Lung microvascular endothelial cell (primary cell): ENCODE results near the gene PTPN2. TPM values are rescaled to one million over a fixed set of nuclear protein-coding genes. Genes with fewer than 3 reads are reported as not detected.
A peak's percentile ranks its signal among the peaks of the same experiment; 100 is the strongest.

ENCODE experiments used
- DNase-seq, 2 donors: peaks; one replicate each; pipeline versions ENCODE4 v3.0.0 to v3.0.0-alpha.2; 2010; ENCODE audit warnings: low read depth in 2 of 2
- total RNA-seq: library from RNA; depleted of rRNA; stranded (reverse); fragments of >200 nt; gene quantifications from 2 replicates; pipeline ENCODE4 v1.2.1, GENCODE V29; 2014

PTPN2 gene
- total RNA-seq, 1 donor from 2014 or later, result 12.7 TPM

GRCh38 chr18:12857991-12858544 lies 26.0 kb downstream of the PTPN2 start:
- DNase-seq, result no peak

- DNase-seq, result no peak
Measured at GRCh38 chr18:12857215-12857905, 26.7 kb downstream of the PTPN2 start.

GRCh38 chr18:12855916-12856315 lies 28.1 kb downstream of the PTPN2 start:
- no peak for DNase-seq

GRCh38 chr18:12852566-12853315 lies 31.3 kb downstream of the PTPN2 start:
- no peak for DNase-seq

GRCh38 chr18:12851716-12852115 lies 32.3 kb downstream of the PTPN2 start:
- DNase-seq, result peak in 1 of 2 donors; percentile 11

GRCh38 chr18:12849548-12849947 lies 34.5 kb downstream of the PTPN2 start:
- DNase-seq, result no peak

- no peak for DNase-seq
Measured at GRCh38 chr18:12848405-12848804, 35.6 kb downstream of the PTPN2 start.

- no peak for DNase-seq
Measured at GRCh38 chr18:12844391-12844790, 39.6 kb downstream of the PTPN2 start.

GRCh38 chr18:12843420-12844350 lies 40.4 kb downstream of the PTPN2 start:
- no peak for DNase-seq

- DNase-seq, result no peak
Measured at GRCh38 chr18:12842459-12843380, 41.3 kb downstream of the PTPN2 start.

GRCh38 chr18:12841070-12841469 lies 43.0 kb downstream of the PTPN2 start:
- peak in 1 of 2 donors; percentile 14 for DNase-seq

GRCh38 chr18:12840382-12840781 lies 43.7 kb downstream of the PTPN2 start:
- no peak for DNase-seq

- peak in 1 of 2 donors; percentile 8 for DNase-seq
Measured at GRCh38 chr18:12839526-12840196, 44.4 kb downstream of the PTPN2 start.

GRCh38 chr18:12839057-12839525 lies 44.9 kb downstream of the PTPN2 start:
- no peak for DNase-seq

- peak; percentile 18 to 42 for DNase-seq
Measured at GRCh38 chr18:12838178-12838634, 45.8 kb downstream of the PTPN2 start.

GRCh38 chr18:12837747-12838146 lies 46.3 kb downstream of the PTPN2 start:
- DNase-seq, result no peak

- no peak for DNase-seq
Measured at GRCh38 chr18:12836551-12836950, 47.5 kb downstream of the PTPN2 start.

- peak in 1 of 2 donors; percentile 18 for DNase-seq
Measured at GRCh38 chr18:12828116-12829051, 55.7 kb downstream of the PTPN2 start.
